Choroid plexus epithelial cell (primary cell): ENCODE data around the gene HSPA1B.
"Not testable (repeated sequence)": the region's sequence is repeated elsewhere in the genome, so short reads cannot be mapped to it uniquely, and the experiment has no call there.

ENCODE experiments used
- DNase-seq: peaks from one replicate; pipeline ENCODE4 v3.0.0-alpha.2; 2010; ENCODE audit warnings: low read depth
- H3K4me3 ChIP-seq: 2 replicates; pipeline ENCODE4 v1.5.1; 2011; ENCODE audit warnings: low read depth, mild to moderate bottlenecking, control low read depth, low read length, moderate library complexity
- CTCF ChIP-seq: conservative IDR thresholded peaks from 2 replicates; pipeline ENCODE4 v1.5.1; 2011; ENCODE audit warnings: low read depth, mild to moderate bottlenecking, control low read depth, inconsistent platforms, low read length, moderate library complexity

HSPA1B gene

GRCh38 chr6:31850765-31851484, 23.4 kb downstream of the HSPA1B start:
- no peak for TF ChIP-seq CTCF
- no peak for DNase-seq
- no peak overlapping the region for H3K4me3 ChIP-seq

GRCh38 chr6:31851485-31851832, 23.9 kb downstream of the HSPA1B start:
- H3K4me3 ChIP-seq: no peak overlapping the region
- no peak for TF ChIP-seq CTCF
- DNase-seq: no peak

- not testable (repeated sequence) for H3K4me3 ChIP-seq, DNase-seq
Measured at GRCh38 chr6:31851980-31852718, 24.6 kb downstream of the HSPA1B start.

- H3K4me3 ChIP-seq, DNase-seq: not testable (repeated sequence)
Measured at GRCh38 chr6:31857774-31858173, 30.2 kb downstream of the HSPA1B start.

- DNase-seq: no peak
- TF ChIP-seq CTCF: no peak
- no peak overlapping the region for H3K4me3 ChIP-seq
Measured at GRCh38 chr6:31858707-31859106, 31.2 kb downstream of the HSPA1B start.

- no peak overlapping the region for H3K4me3 ChIP-seq
- DNase-seq: no peak
- TF ChIP-seq CTCF: no peak
Measured at GRCh38 chr6:31859923-31860322, 32.4 kb downstream of the HSPA1B start.

- no peak overlapping the region for H3K4me3 ChIP-seq
- no peak for TF ChIP-seq CTCF
- DNase-seq: no peak
Measured at GRCh38 chr6:31860349-31860748, 32.8 kb downstream of the HSPA1B start.

- TF ChIP-seq CTCF: no peak
- no peak for DNase-seq
- no peak overlapping the region for H3K4me3 ChIP-seq
Measured at GRCh38 chr6:31861150-31861549, 33.6 kb downstream of the HSPA1B start.
